GM12874 (cell line): ENCODE results near the gene ZFP64.

ENCODE experiments used
- TF ChIP-seq, protein P1 (sequence below): IDR thresholded peaks from 2 replicates; pipeline ENCODE4 v1.5.1; 2011; ENCODE audit warnings: low read depth, mild to moderate bottlenecking, control low read depth, low read length, moderate library complexity; ENCODE audit not compliant: insufficient read depth

Gene ZFP64

DNA sequence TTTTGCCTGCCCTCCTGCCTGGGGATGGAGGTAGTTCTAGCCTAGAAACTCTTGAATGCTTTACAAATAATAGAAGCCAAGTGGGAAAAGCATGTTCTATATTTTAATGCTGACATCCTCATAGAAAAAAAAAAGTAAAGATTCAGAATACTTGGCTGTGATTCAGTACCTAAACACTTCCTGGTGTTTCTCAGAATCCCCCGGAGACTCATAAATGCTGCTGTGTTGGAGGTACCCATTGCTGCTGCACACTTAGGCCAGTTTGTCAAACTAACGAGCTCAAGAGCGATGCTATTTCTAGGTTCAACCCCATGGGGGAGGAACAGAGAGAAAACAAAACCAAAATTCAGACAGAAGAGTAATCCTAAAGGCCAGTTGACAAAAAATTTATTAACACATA, 38.8 kb upstream of the ZFP64 start:
- TF ChIP-seq, protein P1, sequence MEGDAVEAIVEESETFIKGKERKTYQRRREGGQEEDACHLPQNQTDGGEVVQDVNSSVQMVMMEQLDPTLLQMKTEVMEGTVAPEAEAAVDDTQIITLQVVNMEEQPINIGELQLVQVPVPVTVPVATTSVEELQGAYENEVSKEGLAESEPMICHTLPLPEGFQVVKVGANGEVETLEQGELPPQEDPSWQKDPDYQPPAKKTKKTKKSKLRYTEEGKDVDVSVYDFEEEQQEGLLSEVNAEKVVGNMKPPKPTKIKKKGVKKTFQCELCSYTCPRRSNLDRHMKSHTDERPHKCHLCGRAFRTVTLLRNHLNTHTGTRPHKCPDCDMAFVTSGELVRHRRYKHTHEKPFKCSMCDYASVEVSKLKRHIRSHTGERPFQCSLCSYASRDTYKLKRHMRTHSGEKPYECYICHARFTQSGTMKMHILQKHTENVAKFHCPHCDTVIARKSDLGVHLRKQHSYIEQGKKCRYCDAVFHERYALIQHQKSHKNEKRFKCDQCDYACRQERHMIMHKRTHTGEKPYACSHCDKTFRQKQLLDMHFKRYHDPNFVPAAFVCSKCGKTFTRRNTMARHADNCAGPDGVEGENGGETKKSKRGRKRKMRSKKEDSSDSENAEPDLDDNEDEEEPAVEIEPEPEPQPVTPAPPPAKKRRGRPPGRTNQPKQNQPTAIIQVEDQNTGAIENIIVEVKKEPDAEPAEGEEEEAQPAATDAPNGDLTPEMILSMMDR: no peak

DNA sequence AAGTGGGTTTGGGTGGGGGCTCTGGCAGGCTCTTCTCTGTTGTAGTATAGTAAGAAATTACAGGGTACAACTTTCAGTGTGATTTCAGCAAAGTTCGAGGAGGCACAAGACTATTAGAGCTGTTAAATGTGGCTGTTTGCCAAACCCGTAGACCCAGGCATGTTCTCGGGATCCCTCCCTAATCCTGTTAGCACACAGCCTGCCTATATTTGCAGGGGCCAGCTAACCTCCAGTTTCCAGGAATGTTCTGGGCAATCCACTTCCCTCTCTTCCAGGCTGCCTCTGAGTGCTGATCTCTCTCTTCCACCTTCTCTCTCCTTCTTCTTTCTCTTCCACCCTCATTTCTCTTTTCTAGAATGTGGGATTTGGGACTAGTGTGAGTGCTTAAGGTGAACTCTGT, 34.8 kb upstream of the ZFP64 start:
- TF ChIP-seq, protein P1: no peak

DNA sequence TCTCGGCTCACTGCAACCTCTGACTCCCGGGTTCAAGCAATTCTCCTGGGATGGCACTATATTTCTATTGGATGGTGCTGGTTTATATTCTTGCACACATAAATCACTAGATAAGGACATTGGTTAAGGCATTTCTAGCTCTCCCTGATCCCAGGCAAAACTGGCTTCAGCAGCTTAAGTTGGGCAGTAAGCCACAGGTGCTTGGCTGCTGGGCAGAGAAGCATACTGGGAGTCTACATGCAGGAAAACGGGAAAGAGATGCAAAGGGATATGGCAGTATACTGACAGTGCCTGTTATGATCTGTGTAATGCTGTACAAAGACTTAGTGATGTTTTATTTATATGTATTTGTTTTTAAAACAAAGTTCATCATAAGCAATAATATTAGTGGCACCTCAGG, 33.3 kb upstream of the ZFP64 start:
- TF ChIP-seq, protein P1: no peak

DNA sequence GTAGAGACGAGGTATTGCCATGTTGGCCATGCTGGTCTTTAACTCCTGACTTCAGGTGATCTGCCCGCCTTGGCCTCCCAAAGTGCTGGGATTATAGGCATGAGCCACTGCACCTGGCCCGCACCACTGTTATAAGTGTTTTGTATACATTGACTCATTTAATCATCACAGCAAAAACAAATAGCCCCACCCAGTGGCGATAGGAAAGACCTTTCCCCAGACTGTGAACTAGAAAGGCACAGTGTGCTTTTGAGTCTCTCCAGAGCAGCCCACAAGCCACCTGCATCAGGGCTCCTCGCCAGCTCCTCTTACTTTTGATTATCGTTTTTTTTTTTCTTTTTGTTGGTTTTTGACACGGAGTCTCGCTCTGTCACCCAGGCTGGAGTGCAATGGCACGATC, 27.9 kb upstream of the ZFP64 start:
- TF ChIP-seq, protein P1: no peak

DNA sequence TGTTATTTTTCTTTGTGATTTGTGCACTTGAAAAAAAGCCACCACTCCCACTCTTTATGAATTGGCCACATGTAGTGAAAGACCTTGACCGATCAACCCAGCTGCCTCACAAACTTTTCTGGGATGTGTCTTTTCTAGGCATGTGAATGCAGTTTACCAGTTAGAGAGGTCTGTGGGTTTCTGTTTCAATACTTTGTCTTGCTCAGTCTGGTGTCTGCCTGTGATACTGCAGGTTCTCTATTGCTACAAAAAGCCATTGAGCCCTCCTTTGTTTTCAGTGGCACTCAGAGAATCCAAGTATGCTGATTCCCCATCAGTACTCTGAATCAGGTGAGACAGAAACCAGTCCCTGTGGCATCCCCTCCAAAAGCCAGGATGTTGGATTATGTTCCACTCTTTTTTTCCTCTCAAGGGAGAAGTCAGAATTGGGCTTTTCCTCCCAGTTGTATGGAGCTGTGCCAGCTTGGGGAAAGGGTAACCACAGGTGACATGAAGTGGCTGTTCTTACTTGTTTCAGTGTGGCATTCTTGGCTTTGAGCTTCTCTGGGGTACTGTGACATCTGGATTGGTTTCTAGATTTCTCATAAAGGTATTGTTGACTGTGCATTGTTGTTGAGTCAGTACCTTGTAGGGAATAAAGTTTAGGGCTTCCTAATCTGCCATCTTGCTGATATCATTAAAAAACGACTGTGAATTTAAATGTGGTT, 26.3 kb upstream of the ZFP64 start:
- TF ChIP-seq, protein P1: no peak

DNA sequence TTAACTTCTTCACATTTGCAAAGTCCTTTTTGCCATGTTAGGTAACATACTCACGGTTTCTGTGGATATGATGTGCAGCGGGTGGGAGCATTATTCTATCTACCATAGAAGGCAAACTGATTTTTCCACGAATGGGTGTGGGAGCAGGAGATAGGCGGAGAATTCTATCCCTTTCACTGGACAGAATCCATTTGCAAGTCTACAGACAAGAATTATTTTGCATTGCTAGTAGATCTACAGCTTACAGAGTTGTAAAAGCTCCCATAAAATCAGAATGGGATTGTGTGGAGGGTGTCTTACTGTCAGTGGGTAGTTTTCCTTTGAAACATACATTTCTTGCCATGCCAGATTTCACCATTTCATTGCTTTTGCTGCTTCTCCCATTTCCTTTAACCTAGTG, 22.4 kb upstream of the ZFP64 start:
- TF ChIP-seq, protein P1: no peak

DNA sequence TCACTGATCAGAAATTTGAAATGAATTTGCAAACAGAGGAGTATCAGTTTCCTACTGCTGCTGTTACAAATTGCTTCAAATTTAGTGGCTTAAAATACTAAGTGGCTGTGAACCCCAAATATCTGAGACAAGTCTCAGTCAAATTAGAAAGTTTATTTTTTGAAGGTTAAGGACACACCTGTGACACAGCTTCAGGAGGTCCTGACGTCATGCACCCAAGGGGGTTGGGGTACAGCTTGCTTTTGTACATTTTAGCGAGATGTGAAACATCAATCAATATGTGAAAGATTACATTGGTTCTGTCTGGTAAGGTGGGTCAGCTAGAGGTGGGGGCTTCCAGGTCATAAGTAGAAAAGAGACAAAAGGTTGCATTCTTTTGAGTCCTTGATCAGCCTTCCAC, 21.4 kb upstream of the ZFP64 start:
- TF ChIP-seq, protein P1: no peak
